ENCODE data around the gene MACROD1.
A peak's percentile ranks its signal among the peaks of the same experiment; 100 is the strongest.

The MACROD1 gene

GRCh38 chr11:64165842-64166635, at the start of gene MACROD1:
Gene MACROD1 (minus strand): TSS chr11:64166113. CDS start chr11:64165994, 119 bp downstream.
- H3K27me3 Mint-ChIP-seq, result no peaks in the 10 kb centered on the region
- no peaks in the 10 kb centered on the region for H3K9me3 Mint-ChIP-seq
- peaks cover 21% of the 10 kb centered on the region for H3K4me1 Mint-ChIP-seq
- H3K36me3 Mint-ChIP-seq, result peaks cover 4% of the 10 kb centered on the region
- peak within 1 kb of the TSS; percentile 97 for H3K4me3 Mint-ChIP-seq
- peak within 1 kb of the TSS; percentile 95 for H3K27ac Mint-ChIP-seq

- H3K4me1 Mint-ChIP-seq, result peaks cover 32% of the 10 kb centered on the region
- H3K36me3 Mint-ChIP-seq, result peaks cover 20% of the 10 kb centered on the region
Measured at GRCh38 chr11:64211181-64211872, 45.4 kb upstream of the MACROD1 start.

GRCh38 chr11:64210301-64211020, 44.5 kb upstream of the MACROD1 start:
- Mint-ChIP-seq H3K36me3 (peaks cover 20% of the 10 kb centered on the region), H3K4me1 (peaks cover 38% of the 10 kb centered on the region), H3K27me3 (no peaks in the 10 kb centered on the region), H3K27ac (no peak overlapping the region), H3K9me3 (no peaks in the 10 kb centered on the region), H3K4me3 (no peak overlapping the region)

More at GRCh38 chr11:64211181-64211872, 45.4 kb upstream of the MACROD1 start:
- Mint-ChIP-seq H3K27ac (peak overlapping the region; percentile 59), H3K27me3 (no peaks in the 10 kb centered on the region), H3K9me3 (no peaks in the 10 kb centered on the region), H3K4me3 (no peak overlapping the region)

- H3K4me3 Mint-ChIP-seq, result peak overlapping the region; percentile 4
- peak overlapping the region; percentile 88 for H3K27ac Mint-ChIP-seq
- H3K9me3 Mint-ChIP-seq, result no peaks in the 10 kb centered on the region
- no peaks in the 10 kb centered on the region for H3K27me3 Mint-ChIP-seq
- H3K4me1 Mint-ChIP-seq, result peaks cover 36% of the 10 kb centered on the region
- peaks cover 18% of the 10 kb centered on the region for H3K36me3 Mint-ChIP-seq
Measured at GRCh38 chr11:64209563-64209843, 43.6 kb upstream of the MACROD1 start.

- H3K36me3 Mint-ChIP-seq, result peaks cover 21% of the 10 kb centered on the region
- H3K9me3 Mint-ChIP-seq, result no peaks in the 10 kb centered on the region
- H3K27ac Mint-ChIP-seq, result peak overlapping the region; percentile 88
- H3K27me3 Mint-ChIP-seq, result no peaks in the 10 kb centered on the region
- H3K4me1 Mint-ChIP-seq, result peaks cover 41% of the 10 kb centered on the region
- peak overlapping the region; percentile 93 for H3K4me3 Mint-ChIP-seq
Measured at GRCh38 chr11:64208796-64209562, 43.1 kb upstream of the MACROD1 start.

DNA sequence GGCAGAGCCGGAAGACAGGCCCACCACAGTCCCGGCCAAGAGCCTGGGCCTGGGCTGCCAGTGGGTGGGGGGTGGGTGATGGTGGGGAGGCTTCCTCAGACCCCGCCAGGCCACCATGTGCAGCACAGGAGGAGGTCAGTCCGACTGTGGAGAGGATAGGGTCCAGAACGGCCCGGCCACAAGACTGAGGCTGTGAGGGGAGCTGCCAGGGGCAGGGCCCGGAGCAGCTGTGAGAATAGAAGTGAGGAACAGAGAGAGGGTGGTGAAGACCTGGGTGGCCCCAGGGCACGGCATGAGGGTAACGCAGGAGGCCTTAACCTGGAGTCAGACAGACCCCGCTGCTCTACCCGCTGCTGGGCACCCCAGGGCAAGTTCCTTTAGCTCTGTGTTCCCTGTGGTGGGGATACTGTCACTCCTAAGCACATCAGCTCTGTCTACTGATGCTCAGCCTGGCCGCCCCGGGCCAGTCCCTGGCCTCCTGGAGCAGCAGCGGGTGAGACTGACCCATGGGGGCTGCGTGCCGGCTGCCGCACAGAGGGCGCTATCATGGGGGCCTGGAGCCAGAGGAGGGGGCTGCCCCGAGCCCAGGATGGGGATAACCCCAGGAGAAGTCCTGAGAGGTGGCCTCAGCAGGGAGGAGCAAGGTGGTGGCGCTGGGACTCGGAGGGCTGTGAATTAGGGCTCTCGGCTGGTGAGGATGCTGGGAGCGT, 42.3 kb upstream of the MACROD1 start:
- H3K9me3 Mint-ChIP-seq, result no peaks in the 10 kb centered on the region
- H3K27me3 Mint-ChIP-seq, result no peaks in the 10 kb centered on the region
- H3K27ac Mint-ChIP-seq, result peak overlapping the region; percentile 94
- H3K4me1 Mint-ChIP-seq, result peaks cover 43% of the 10 kb centered on the region
- H3K4me3 Mint-ChIP-seq, result peak overlapping the region; percentile 93
- H3K36me3 Mint-ChIP-seq, result peaks cover 20% of the 10 kb centered on the region

GRCh38 chr11:64207256-64208085, 41.6 kb upstream of the MACROD1 start:
- peaks cover 20% of the 10 kb centered on the region for H3K36me3 Mint-ChIP-seq
- peaks cover 39% of the 10 kb centered on the region for H3K4me1 Mint-ChIP-seq

DNA sequence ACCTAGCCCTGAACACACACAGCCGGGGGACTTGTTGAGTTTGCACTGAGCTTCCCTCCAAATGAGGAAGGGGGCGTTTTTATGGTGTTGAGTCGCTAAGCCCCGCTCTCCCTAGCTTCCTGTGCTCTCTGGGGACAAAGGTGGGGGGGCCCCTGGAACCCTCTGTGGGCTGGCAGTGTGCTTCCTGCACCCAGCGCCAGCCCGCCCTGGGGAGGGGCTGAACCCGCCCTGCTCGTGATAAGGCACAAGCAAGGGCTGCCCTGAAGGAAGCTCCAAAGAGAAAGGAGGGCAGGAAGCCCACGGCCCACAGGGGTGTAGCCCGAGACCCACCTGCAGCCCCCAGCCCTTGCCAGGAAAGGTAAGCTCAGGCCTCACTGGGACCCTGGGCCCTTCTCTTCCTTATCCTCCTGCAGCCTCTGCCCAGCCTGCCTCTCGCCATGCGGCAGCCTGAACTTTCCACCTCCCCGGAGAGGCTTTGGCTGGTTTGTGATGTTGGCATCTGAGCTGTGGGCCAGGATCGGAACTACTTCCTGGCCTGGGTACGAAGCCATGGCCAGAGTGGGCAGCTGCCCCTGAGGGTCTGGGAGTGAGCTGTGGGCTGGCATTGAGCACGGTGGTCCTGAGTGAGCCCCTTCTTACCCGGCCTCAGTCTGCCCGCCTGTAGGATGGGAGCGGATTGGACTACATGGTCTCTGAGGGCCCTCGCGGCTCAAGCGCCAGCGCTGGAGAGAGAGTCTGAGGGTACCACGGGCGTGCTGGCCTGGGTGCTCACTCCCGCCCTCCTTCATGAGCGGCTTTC, 40.7 kb upstream of the MACROD1 start, which contains the start of gene FERMT3:
Gene FERMT3 (plus strand): TSS at position 265 of the 799 bp plus-strand sequence. CDS start 644 bp downstream, outside the sequence.
- Mint-ChIP-seq H3K27ac (peak within 1 kb of the TSS; percentile 94), H3K36me3 (peaks cover 19% of the 10 kb centered on the region), H3K27me3 (no peaks in the 10 kb centered on the region), H3K4me1 (peaks cover 35% of the 10 kb centered on the region), H3K4me3 (peak within 1 kb of the TSS; percentile 93), H3K9me3 (no peaks in the 10 kb centered on the region)

More at GRCh38 chr11:64207256-64208085, 41.6 kb upstream of the MACROD1 start:
- H3K4me3 Mint-ChIP-seq, result peak overlapping the region; percentile 93
- H3K27me3 Mint-ChIP-seq, result no peaks in the 10 kb centered on the region
- H3K27ac Mint-ChIP-seq, result peak overlapping the region; percentile 94
- no peaks in the 10 kb centered on the region for H3K9me3 Mint-ChIP-seq

- peaks cover 19% of the 10 kb centered on the region for H3K36me3 Mint-ChIP-seq
Measured at GRCh38 chr11:64204464-64204989, 38.6 kb upstream of the MACROD1 start.

DNA sequence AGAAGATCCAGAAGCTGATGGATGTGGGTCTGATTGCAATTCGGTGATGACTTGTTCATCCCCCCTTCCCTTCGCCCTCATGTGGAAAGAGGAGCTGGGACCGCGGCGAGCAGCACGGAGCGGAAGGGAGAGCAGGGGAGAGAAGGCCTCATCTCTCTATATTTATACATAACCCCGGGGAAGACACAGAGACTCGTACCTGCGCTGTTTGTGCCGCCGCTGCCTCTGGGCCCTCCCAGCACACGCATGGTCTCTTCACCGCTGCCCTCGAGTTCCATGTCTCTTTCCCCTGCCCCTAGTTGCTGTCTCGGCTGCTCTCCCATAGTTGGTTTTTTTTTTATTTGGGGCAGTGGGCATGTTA, 38.1 kb upstream of the MACROD1 start:
- no peak overlapping the region for H3K4me3 Mint-ChIP-seq
- peaks cover 18% of the 10 kb centered on the region for H3K36me3 Mint-ChIP-seq
- H3K9me3 Mint-ChIP-seq, result no peaks in the 10 kb centered on the region
- peaks cover 30% of the 10 kb centered on the region for H3K4me1 Mint-ChIP-seq
- peak overlapping the region; percentile 17 for H3K27ac Mint-ChIP-seq
- H3K27me3 Mint-ChIP-seq, result no peaks in the 10 kb centered on the region

More at GRCh38 chr11:64204464-64204989, 38.6 kb upstream of the MACROD1 start:
- Mint-ChIP-seq H3K9me3 (no peaks in the 10 kb centered on the region), H3K27me3 (no peaks in the 10 kb centered on the region), H3K4me1 (peaks cover 32% of the 10 kb centered on the region), H3K4me3 (peak overlapping the region; percentile 78), H3K27ac (peak overlapping the region; percentile 92)

GRCh38 chr11:64203421-64204079, 37.6 kb upstream of the MACROD1 start:
- H3K4me1 Mint-ChIP-seq, result peaks cover 26% of the 10 kb centered on the region
- peaks cover 18% of the 10 kb centered on the region for H3K36me3 Mint-ChIP-seq
- peak overlapping the region; percentile 23 for H3K27ac Mint-ChIP-seq
- H3K4me3 Mint-ChIP-seq, result peak overlapping the region; percentile 11
- H3K9me3 Mint-ChIP-seq, result no peaks in the 10 kb centered on the region
- no peaks in the 10 kb centered on the region for H3K27me3 Mint-ChIP-seq

GRCh38 chr11:64202992-64203391, 37.1 kb upstream of the MACROD1 start:
- Mint-ChIP-seq H3K4me1 (peaks cover 26% of the 10 kb centered on the region), H3K36me3 (peaks cover 18% of the 10 kb centered on the region), H3K4me3 (no peak overlapping the region), H3K9me3 (no peaks in the 10 kb centered on the region), H3K27me3 (no peaks in the 10 kb centered on the region), H3K27ac (no peak overlapping the region)

DNA sequence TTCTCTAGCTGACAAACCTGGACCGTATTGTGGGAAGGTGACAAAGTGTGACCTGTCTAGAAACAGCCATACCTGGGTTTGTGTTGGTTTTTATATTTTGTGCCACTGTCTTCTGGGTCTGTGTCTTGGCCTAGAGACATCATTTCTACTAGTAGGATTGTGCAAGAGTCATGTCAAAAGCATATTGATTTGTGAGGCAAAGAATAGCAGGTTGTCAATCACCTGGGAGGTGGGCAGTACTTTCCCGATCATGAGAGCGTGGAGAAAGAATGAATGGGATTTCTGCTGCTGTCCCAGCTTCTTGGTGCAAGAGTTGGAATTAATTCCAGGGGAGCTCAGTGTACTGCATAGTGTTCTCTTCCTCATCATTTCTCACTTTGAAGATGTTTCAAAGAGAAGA, 35.6 kb upstream of the MACROD1 start:
- Mint-ChIP-seq H3K27ac (no peak overlapping the region), H3K36me3 (peaks cover 20% of the 10 kb centered on the region), H3K4me3 (no peak overlapping the region), H3K4me1 (peaks cover 33% of the 10 kb centered on the region), H3K27me3 (no peaks in the 10 kb centered on the region), H3K9me3 (no peaks in the 10 kb centered on the region)
